Dermis microvascular lymphatic vessel endothelial cell (primary cell): ENCODE results near the gene ZNF74. TPM values are rescaled to one million over a fixed set of nuclear protein-coding genes. Genes with fewer than 3 reads are reported as not detected.
"Not testable (repeated sequence)": the region's sequence is repeated elsewhere in the genome, so short reads cannot be mapped to it uniquely, and the experiment has no call there.

Experiments used
- DNase-seq, 2 donors: peaks; one replicate each; pipeline versions ENCODE4 v3.0.0 to v3.0.0-alpha.2; 2010; ENCODE audit warnings: low read depth in 2 of 2
- total RNA-seq: library from RNA; depleted of rRNA; stranded (reverse); fragments of >200 nt; gene quantifications from 2 replicates; pipeline ENCODE4 v1.2.1, GENCODE V29; 2014

ZNF74 gene
- total RNA-seq = 10.0 and 15.7 TPM in 2 replicates

DNA sequence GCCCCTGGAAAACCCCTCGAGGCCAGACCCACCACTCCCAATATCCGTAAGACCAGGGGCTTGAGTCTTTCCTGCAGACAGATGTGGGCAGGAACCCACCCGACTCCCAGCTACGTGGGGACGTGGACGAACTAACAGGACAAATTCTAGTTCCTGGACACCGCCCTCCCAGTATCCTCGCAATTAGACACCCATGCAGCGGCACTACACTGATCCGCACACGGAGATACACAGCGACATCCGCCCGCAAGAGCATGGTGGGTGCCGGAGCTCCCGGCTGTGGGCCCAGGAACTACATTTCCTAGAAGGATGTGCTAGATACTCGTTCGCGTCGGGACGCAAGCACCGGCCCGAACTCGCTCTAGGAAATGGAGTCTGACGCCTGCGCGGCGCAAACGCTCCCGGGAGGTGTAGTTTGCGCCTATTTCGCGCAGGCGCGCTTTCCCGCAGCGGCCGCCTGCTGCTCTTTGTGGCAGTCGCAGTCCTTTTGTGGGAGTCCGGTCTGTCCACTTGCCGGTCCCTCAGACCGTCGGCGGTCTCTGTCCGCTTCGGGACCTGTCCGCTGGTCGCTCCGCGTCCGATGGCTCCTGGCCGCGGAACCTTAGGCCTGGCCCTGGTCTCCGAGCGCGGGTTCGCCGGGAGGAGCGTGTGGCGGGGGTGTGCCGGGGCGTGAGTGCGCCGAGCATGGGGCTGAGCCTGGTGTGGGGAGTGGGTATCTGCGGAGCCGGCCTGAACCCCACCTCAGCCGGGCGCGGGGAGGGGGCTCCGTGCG lies at the start of gene ZNF74:
TSS of gene ZNF74 (plus strand) at position 447 of the 772 bp plus-strand sequence. CDS start 478 bp downstream, outside the sequence.
- DNase-seq = peak; percentile 75 to 89

DNA sequence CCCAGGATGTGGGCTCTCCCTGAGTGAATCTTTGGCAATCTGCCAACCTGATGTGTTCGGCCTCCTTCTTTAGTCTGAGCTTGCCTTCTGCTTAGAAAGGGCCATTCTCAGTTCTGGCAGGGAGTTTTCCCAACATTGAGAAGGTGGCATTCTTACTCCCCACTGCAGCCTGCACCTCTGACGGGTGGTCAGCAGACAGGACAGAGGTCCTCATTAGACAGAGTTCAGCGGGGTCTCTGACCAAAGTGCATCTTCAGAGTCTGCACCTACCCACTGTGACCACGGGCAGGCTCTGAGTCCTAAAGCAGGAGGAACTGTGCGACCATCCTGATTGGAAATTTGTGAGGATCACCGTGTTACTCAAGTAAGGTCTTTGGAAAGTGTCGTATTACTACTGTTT lies 47.4 kb upstream of the ZNF74 start:
- DNase-seq = not testable (repeated sequence)

DNA sequence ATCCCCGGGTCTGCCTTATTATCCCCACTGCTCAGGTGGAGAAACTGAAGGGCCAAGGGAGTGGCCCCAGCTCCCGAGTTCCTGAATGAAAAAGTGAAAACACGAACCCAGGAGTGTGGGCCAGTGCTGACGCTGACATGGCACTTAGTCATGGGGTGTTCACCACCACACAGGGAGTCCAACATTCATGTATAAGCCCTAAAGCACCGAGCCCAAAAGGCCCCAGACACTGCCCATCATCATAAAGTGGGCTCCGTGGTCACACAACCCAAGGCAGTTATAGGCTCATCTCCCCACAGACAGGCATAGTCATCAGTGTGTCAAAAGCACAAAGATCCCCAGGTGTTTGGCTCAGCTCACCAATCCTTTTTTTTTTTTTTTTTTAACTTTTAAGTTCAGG lies 41.4 kb upstream of the ZNF74 start:
- DNase-seq = not testable (repeated sequence)

DNA sequence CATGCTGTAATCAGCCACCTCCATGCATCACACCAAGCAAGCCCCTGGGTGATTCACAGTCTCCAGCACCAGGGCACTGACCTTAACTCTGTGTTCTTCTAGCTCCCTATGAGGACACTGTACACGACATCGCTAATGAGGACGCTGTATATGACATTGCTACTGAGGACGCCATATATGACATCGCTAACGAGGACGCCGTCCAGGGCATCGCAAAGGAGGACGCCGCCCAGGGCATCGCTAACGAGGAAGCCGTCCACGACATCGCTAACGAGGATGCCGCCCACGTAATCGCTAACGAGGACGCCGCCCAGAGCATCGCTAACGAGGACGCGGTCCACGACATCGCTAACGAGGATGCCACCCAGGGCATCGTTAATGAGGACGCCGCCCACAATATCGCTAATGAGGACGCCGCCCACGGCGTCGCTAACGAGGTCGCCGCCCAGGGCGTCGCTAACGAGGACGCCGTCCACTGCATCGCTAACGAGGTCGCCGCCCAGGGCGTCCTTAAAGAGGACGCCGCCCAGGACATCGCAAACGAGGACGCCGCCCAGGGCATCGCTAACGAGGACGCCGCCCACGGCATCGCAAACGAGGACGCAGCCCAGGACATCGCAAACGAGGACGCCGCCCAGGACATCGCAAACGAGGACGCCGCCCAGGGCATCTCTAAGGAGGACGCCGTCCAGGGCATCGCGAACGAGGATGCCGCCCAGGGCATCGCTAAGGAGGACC lies 39.5 kb upstream of the ZNF74 start:
- no peak for DNase-seq

DNA sequence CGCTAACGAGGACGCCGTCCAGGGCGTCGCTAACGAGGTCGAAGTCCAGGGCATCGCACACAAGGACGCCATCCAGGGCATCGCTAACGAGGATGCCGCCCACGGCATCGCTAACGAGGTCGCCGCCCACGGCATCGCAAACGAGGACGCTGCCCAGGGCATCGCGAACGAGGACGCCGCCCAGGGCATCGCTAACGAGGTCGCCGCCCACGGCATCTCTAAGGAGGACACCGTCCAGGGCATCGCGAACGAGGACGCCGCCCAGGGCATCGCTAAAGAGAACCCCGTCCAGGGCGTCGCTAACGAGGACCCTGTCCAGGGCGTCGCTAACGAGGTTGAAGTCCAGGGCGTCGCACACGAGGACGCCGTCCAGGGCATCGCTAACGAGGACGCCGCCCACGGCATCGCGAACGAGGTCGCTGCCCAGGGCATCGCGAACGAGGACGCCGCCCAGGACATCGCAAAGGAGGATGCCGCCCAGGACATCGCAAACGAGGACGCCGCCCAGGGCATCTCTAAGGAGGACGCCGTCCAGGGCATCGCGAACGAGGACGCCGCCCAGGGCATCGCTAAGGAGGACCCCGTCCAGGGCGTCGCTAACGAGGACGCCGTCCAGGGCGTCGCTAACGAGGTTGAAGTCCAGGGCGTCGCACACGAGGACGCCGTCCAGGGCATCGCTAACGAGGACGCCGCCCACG lies 37.9 kb upstream of the ZNF74 start:
- DNase-seq = not testable (repeated sequence)

DNA sequence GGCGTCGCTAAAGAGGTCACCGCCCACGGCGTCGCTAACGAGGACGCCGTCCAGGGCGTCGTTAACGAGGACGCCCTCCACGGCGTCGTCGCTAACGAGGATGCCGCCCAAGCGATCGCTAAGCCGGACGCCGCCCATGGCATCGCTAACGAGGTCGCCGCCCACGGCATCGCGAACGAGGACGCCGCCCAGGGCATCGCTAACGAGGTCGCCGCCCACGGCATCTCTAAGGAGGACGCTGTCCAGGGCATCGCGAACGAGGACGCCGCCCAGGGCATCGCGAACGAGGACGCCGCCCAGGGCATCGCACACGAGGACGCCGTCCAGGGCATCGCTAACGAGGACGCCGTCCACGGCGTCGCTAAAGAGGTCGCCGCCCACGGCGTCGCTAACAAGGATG lies 37.0 kb upstream of the ZNF74 start:
- not testable (repeated sequence) for DNase-seq

DNA sequence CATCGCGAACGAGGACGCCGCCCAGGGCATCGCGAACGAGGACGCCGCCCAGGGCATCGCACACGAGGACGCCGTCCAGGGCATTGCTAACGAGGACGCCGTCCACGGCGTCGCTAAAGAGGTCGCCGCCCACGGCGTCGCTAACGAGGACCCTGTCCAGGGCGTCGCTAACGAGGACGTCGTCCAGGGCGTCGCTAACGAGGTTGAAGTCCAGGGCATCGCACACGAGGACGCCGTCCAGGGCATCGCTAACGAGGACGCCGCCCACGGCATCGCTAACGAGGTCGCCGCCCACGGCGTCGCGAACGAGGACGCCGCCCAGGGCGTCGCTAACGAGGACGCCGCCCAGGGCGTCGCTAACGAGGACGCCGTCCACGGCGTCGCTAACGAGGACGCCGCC lies 36.0 kb upstream of the ZNF74 start:
- not testable (repeated sequence) for DNase-seq

DNA sequence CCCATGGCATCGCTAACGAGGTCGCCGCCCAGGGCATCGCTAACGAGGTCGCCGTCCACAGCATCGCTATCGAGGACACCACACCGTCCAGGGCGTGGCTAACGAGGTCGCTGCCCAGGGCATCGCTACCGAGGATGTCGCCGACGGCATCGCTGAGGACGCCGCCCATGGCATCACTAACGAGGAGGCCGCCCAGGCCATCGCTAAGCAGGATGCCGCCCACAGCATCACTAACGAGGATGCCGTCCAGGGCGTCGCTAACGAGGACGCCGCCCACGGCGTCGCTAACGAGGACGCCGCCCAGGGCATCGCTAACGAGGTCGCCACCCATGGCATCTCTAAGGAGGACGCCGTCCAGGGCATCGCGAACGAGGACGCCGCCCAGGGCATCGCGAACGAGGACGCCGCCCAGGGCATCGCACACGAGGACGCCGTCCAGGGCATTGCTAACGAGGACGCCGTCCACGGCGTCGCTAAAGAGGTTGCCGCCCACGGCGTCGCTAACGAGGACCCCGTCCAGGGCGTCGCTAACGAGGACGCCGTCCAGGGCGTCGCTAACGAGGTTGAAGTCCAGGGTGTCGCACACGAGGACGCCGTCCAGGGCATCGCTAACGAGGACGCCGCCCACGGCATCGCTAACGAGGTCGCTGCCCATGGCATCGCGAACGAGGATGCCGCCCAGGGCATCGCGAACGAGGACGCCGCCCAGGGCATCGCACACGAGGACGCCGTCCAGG lies 35.3 kb upstream of the ZNF74 start:
- not testable (repeated sequence) for DNase-seq

DNA sequence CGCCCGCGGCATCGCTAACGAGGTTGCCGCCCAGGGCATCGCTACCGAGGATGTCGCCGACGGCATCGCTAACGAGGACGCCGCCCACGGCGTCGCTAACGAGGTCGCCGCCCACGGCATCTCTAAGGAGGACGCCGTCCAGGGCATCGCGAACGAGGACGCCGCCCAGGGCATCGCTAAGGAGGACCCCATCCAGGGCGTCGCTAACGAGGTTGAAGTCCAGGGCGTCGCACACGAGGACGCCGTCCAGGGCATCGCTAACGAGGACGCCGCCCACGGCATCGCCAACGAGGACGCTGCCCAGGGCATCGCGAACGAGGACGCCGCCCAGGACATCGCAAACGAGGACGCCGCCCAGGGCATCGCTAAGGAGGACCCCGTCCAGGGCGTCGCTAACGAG lies 33.7 kb upstream of the ZNF74 start:
- not testable (repeated sequence) for DNase-seq

DNA sequence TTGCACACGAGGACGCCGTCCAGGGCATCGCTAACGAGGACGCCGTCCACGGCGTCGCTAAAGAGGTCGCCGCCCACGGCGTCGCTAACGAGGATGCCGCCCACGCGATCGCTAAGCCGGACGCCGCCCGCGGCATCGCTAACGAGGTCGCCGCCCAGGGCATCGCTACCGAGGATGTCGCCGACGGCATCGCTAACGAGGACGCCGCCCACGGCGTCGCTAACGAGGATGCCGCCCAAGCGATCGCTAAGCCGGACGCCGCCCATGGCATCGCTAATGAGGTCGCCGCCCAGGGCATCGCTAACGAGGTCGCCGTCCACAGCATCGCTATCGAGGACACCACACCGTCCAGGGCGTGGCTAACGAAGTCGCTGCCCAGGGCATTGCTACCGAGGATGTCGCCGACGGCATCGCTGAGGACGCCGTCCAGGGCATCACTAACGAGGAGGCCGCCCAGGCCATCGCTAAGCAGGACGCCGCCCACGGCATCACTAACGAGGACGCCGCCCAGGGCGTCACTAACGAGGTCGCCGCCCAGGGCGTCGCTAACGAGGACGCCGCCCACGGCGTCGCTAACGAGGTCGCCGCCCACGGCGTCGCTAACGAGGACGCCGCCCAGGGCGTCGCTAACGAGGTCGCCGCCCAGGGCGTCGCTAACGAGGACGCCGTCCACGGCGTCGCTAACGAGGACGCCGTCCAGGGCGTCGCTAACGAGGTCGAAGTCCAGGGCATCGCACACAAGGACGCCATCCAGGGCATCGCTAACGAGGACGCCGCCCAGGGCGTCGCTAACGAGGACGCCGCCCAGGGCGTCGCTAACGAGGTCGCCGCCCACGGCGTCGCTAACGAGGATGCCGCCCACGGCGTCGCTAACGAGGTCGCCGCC lies 32.8 kb upstream of the ZNF74 start:
- not testable (repeated sequence) for DNase-seq

DNA sequence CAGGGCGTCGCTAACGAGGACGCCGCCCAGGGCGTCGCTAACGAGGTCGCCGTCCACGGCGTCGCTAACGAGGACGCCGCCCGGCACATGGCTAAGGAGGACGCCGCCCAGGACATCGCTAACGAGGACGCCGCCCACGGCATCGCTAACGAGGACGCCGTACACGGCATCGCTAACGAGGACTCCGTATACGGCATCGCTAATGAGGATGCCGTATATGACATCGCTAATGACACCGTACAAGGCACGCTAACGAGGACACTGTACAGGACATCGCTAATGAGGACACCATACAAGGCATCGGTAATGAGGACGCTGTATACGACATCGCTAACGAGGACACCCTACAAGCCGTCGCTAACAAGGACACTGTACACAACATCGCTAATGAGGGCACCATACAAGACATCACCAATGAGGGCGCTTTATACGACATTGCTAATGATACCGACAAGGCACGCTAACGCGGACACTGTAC lies 32.2 kb upstream of the ZNF74 start:
- not testable (repeated sequence) for DNase-seq

DNA sequence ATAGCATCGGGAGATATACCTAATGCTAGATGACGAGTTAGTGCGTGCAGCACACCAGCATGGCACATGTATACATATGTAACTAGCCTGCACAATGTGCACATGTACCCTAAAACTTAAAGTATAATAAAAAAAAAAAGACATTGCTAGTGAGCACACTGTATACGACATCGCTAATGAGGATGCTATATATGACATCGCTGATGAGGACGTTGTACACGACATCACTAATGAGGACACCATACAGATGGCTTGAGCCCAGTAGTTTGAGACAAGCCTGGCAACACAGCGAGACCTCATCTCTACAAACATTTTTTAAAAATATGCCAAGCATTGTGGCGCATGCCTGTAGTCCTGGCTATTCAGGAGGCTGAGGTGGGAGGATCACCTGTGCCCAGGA lies 31.5 kb upstream of the ZNF74 start:
- not testable (repeated sequence) for DNase-seq

DNA sequence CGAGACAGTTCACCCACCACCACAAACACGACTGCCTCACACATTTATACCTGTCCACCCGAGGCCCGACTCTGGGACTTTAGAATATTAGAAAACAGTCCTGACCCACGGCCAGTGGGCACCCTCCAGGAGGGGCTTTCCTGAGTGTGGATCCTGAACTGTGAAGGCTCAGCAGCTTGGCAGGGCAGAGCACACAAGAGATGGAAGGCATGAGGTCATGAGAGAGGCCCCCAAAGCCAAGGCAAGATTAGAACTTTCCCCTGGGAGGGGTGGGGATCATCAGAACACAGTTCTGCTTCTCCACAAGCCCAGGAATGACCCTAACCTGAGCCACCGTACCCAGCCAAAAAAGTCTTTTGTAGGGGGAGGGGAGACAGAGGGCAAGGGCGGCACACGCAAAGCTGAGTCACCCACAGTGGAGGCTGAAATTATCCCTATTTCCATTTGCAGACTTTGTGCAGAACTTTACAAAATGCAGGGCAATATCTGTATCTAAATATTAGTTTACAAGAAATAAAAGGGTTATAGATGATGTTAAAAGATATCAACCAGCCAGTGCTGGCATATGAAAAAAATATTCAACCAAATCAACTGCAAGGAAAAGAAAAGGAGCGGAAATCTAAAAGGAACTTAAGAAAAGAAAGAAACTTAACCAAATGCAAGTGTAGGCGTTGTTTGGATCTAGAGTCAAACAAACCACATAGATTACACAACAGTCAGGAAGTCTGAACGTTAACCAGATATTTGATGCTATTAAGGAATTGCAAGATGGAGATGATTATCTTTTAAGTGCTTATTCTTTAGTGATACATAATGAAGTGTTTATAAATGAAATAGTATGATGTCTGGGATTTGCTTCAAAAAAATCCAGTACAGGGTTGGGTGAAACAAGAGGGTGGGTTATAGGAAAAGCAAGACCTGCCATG lies 29.4 kb upstream of the ZNF74 start:
- not testable (repeated sequence) for DNase-seq

DNA sequence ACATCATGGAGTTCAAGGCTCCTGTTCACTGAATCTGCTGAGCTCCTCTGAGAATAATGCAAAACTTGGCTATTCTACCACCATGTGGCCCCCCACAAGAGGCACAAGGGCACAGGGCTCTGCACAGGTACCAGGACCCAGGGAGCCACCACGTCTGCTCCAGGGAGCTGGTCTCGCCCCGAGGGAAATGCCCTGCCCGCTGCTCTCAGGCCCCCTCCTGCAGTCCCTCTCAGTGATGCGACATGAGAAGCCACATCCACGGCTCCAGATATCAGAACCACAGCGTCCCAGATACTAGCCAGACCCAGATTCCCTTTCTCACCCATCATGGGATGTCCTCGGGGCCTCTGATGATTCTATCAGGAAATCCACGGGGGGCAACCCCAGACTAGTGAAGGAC lies 27.1 kb upstream of the ZNF74 start:
- DNase-seq = not testable (repeated sequence)

DNA sequence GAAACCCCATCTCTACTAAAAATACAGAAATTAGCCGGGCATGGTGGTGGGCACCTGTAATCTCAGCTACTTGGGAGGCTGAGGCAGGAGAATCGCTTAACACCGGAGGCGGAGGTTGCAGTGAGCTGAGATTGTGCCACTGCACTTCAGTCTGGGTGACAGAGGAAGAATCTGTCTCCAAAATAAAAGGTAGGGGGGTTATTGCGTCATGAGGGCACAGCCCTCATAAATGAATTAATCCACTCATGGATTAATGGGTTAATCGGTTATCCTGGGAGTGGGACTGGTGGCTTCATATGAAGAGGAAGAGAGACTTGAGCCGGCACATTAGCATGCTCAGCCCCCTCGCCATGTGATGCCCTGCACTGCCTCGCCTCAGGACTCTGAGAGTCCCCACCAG lies 25.1 kb upstream of the ZNF74 start:
- DNase-seq = not testable (repeated sequence)

DNA sequence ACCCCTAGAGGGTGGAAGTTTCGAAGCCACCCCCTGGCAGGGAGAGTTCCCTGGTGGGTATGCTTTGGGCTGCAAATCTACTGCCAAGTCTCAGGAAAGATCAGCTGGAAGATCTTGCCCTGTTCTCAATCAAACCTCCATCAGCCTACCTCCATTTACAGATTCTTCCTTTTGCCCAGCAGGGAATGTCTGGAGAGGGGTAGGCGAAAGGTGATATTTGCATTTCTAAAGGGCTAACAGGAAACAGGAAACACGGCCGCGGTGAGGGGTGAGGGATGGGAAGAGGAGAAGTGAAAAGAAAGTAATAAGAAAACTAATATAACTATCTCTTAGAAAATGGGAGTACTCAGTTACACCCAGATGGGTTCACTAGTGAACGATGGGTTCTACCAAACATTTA lies 22.3 kb upstream of the ZNF74 start:
- not testable (repeated sequence) for DNase-seq

DNA sequence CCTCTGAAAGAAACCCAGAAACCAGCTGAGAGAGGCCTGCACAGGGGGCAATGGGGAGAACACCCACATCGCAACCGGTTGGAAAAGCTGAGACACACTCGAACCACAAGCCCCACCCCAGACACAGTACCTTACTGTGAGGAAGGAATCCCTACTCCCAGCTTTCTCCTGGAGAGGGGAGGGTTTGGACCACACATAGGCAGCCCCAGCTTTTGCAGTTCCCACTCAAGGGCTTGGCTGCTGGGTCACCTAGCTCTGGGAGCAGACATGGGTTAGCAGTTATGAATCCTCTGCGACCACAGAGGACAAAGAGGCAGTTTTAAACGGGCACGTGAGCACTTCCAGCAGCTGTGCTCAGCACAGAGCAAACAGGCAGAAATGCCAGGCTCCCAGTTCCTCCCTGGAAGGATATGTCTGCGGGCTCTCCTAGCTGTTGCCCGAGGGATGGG lies 21.5 kb upstream of the ZNF74 start:
- DNase-seq = not testable (repeated sequence)

DNA sequence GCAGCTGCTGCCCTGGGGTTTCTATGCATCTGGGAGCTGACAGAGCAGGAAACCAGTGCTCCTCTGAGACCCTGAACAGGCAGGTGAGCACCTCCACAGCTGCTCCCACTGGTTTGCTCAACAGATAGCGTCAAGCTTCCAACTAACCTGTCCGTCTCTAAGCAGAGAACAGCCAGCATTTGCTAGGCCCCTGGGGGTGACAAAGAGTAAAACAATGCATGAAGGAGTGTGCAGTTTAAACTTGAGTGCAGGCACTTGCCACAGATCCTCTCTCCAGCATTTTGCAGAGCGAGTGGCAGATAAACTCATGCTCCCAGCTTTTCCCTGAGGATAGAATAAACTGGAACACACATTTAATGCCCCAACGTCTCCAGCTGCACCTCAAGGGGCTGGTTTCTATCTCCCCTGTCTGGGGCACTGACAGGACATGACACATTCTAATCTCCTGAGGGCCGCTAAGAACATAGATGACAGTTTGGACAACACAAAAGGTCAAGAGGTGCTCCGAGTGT lies 20.7 kb upstream of the ZNF74 start:
- not testable (repeated sequence) for DNase-seq

DNA sequence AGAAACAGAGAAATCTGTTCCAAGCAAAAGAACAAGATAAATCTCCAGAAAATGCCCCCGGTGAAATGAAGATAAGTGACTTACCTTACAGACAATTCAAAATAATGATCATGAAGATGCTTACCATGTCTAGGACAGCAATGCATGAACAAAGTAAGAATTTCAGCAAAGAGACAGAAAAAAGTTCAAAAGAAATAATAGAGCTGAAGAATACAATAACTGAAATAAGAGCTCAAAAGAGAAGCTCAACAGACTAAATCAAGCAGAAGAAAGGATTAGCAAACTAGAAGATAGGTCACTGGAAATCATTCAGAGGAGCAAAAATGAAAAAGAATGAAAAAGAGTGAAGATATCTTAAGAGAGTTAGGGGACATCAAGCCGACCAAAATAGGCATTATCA lies 19.8 kb upstream of the ZNF74 start:
- DNase-seq = not testable (repeated sequence)
